ENCODE results near the gene ADAM19.

Gene ADAM19

GRCh38 chr5:157541447-157542118 is 34.0 kb downstream of the ADAM19 start:
- no peak for DNase-seq

- no peak for DNase-seq
These were observed 34.7 kb downstream of the ADAM19 start for GRCh38 chr5:157540707-157541446.

GRCh38 chr5:157540124-157540523 is 35.5 kb downstream of the ADAM19 start:
- no peak for DNase-seq

DNA sequence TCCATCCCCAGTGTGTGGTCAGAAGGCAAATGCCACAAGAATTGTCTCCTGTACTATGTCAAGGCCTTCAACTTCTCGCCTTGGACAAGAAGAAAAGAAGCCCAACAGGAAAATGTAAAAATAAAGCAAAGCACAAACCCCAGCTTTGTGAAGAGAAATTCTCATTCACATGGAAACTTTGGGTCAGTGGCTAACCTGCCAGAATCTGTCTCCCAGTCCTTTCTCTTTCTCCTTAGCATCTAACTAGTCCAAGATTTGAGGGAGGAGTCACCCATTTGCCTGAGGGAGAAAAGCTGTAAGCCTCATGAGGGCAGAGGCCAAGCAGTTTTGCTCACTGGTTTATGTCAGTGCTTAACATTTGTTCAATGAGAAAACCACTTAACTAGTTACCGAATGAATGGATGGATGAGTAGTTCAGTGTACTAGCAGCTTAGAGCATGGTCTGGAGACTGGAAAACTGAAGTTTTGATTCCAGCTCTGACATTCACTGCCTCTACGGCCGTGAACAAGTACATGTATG is 36.0 kb downstream of the ADAM19 start:
- DNase-seq: no peak

DNA sequence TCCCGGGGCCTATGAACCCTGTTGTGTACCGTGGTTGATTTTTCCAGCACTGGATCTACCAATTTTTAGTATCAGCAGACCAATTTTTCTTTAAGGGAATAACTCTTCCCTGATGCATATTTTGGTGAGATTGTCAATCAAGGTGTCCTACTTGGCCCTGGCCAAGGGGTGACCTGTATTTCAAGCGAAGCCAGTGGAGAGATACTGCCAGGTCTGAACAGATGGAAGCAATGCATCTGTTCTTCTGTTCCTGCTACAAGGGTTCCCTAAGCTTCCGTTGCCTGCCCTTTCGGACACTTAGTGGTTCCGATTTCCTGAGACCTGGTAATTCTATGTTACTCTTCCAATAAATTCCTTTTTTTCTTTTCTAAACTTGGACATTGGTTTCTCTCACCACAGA is 37.3 kb downstream of the ADAM19 start:
- no peak for DNase-seq

DNA sequence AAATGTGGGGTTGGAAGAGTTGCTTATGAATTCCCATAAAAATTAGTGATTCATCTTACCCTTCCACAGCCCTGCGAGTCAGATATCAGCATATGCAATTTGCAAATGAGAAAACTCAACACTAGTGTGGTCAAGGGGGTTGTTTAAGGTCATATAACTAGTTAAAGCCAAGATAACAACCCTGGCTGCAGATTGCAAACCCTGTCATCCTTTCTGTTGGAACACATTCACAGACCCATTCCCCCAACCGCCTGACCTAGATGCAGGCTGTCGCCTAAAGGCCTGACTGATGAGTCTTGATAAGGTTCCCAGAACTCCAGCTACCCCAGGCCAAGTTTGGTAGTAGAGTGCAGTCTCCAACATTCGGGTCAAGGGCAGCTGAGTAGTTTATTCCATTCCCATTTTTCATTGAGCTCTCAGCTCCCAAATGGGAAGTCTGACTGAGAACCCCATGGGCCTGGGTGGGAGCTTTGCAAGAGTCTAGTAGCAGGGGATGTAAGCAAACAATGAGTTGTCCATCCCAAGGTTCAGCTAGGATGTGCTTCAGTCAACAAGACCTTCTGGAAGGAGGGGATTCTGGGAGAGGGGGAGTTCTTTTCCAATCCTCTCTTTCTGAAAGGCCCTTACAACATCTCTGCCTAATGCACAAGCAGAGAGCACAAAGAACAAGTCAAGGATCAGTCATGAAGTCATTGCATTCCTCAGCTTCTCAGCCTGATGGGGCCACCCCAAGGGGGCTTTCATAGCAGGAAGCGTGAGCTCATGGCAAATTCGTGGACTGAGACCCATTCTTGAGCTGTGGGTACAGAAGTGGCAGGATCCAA is 40.3 kb downstream of the ADAM19 start:
- no peak for DNase-seq

GRCh38 chr5:157533011-157533481 is 42.5 kb downstream of the ADAM19 start:
- no peak for DNase-seq

DNA sequence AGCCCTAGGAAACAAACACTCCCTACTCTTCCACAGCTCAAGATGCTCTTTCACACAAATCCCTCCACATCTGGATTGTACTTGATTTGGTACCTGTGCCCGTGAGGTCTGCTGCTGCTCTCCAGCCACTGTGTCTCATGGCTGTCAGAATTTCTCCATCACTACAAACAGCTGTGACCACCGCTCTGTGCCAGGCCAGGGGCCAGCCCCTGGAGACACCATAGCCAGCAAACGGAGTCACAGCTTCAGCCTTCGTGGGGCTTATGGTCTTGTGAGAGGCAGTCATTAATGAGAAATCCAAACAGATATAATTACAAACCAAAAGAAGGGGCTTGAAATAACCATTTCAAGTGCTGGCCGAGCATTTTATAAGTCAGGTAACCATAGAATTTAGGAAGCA is 43.6 kb downstream of the ADAM19 start:
- DNase-seq: no peak

DNA sequence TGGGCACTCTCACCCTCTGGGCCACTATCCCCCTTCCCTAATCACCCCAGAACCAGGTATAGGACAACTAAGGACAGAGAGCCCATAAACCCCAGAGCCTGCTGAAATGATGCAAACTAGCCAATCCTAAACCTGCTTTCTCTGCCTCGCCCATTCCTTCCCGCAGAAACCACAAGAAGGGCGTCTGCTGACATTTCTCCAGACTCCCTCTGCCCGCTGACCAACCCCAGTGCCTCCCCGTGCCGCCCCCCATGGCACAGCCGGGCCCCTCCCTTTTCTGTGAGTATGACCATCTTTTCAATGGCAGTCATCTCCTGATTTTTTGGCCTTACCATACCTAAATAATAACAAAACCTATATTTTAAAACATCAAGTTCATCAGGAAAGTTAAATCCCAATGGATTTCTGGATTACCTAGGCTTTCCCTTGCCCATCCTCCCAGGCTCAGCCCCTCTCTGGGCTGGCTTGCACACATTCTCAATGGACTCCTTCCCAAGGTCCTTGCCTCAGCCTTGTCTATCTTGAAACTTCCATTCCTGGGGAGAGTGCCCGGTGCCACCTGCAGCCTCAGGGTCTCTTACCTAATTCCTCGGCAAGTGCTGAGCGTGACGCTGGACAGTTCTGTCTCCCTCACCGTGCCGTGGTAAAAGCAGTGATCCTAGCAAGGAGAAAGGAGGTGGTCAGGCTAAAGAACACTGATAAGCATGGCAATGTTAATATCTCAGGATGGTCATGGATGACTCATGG is 45.2 kb downstream of the ADAM19 start:
- DNase-seq: no peak

GRCh38 chr5:157529002-157529401 is 46.6 kb downstream of the ADAM19 start:
- no peak for DNase-seq

- DNase-seq: no peak
These were observed 47.4 kb downstream of the ADAM19 start for GRCh38 chr5:157528036-157528632.

GRCh38 chr5:157524887-157525286 is 50.7 kb downstream of the ADAM19 start:
- DNase-seq: no peak

DNA sequence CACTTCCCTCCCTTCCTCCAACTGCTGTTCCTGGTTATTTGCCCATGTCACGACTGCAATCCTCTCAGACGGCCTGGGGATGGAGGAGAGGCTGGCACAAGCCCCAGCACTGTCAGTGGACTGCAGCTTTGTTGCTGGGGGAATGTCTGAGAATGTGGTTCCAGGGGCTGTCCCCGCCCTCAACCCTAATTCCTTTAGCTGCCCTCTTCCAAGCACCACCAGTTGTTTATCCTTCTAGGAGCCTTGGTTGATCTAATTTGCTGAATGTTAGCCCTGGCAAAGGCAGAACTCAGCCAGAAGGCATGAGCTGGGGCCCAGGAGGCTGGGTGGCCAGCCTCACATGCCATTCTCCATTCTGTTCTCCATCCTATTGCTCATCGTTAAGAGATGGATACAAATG is 51.6 kb downstream of the ADAM19 start:
- no peak for DNase-seq

DNA sequence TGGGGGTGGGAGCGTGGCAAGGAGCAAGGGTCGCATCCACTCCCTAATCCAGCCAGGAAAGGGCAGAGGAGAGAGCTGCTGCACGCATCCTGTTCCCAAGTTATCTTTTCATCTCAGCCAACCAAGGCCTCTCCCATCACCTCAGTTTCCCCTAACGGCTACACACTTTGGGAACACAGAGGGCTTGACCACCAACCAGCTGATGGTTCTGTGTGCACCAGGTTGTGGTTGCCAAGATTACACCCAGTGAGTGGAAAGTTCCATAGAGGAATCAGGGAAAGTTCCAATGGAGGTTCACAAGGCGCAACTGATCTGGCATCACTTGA is 53.9 kb downstream of the ADAM19 start:
- DNase-seq: no peak

GRCh38 chr5:157520911-157521703 is 54.5 kb downstream of the ADAM19 start:
- no peak for DNase-seq

GRCh38 chr5:157519579-157520253 is 55.9 kb downstream of the ADAM19 start:
- DNase-seq: no peak

- no peak for DNase-seq
These were observed 56.6 kb downstream of the ADAM19 start for GRCh38 chr5:157518963-157519362.

- DNase-seq: no peak
These were observed 58.8 kb downstream of the ADAM19 start for GRCh38 chr5:157516626-157517325.

DNA sequence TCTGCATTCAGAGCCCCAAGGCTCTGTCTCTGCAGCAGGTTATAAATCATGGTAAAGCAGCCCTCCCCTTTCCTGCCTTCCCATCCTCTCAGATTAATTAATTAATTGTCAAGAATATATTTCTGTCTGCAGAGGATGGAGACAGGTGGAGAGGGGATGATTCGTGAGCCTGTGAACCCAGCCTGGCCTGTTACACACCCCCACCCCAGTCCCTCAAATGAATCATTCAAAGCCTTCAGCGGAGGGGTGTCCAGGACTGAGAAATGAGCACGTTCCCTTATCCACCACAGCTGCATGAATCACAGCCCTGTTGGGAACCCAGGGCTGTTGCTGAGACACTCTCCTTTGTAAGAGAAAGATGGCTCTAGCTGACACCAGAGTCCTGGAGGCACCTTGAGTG is 59.6 kb downstream of the ADAM19 start:
- DNase-seq: no peak

- no peak for DNase-seq
These were observed 60.6 kb downstream of the ADAM19 start for GRCh38 chr5:157514974-157515373.

Data from NCI-H748 treated with DMSO at 0.1 percent for 48 hours (cell line).